Stimulated activated CD4-positive, alpha-beta T cell treated with anti-CD3 and anti-CD28 coated beads, Interleukin-4, amount 100 ng/mL, for 24 hours (primary cell): ENCODE data around the gene HOXA10.

Experiments used
- DNase-seq: peaks from one replicate; pipeline ENCODE4 v3.0.0-alpha.2; 2020

The HOXA10 gene

GRCh38 chr7:27173956-27174873, at the start of gene HOXA10:
TSS of gene HOXA10 (minus strand) at chr7:27174320. CDS start at chr7:27174306, 14 bp downstream.
- DNase-seq = no peak

- no peak for DNase-seq
These were observed 47.2 kb upstream of the HOXA10 start for GRCh38 chr7:27221201-27221797.

- no peak for DNase-seq
These were observed 46.4 kb upstream of the HOXA10 start for GRCh38 chr7:27220440-27220955.

- no peak for DNase-seq
These were observed 45.7 kb upstream of the HOXA10 start for GRCh38 chr7:27219821-27220220.

- DNase-seq = no peak
These were observed 43.8 kb upstream of the HOXA10 start for GRCh38 chr7:27217951-27218350.

- DNase-seq = no peak
These were observed 41.2 kb upstream of the HOXA10 start for GRCh38 chr7:27215356-27215755.

GRCh38 chr7:27214239-27214950, 40.3 kb upstream of the HOXA10 start:
- DNase-seq = no peak

GRCh38 chr7:27213433-27214238, 39.5 kb upstream of the HOXA10 start:
- DNase-seq = no peak

- DNase-seq = no peak
These were observed 38.6 kb upstream of the HOXA10 start for GRCh38 chr7:27212497-27213432.

- no peak for DNase-seq
These were observed 37.7 kb upstream of the HOXA10 start for GRCh38 chr7:27211764-27212204.

GRCh38 chr7:27211084-27211446, 36.9 kb upstream of the HOXA10 start:
- DNase-seq = no peak

- peak; percentile 49 for DNase-seq
These were observed 36.4 kb upstream of the HOXA10 start for GRCh38 chr7:27210441-27211083.

GRCh38 chr7:27209933-27210440, 35.9 kb upstream of the HOXA10 start:
- no peak for DNase-seq

- DNase-seq = no peak
These were observed 34.9 kb upstream of the HOXA10 start for GRCh38 chr7:27208998-27209397.

GRCh38 chr7:27207348-27207985, 33.3 kb upstream of the HOXA10 start:
- DNase-seq = no peak

- DNase-seq = no peak
These were observed 31.5 kb upstream of the HOXA10 start for GRCh38 chr7:27205325-27206280.

- DNase-seq = no peak
These were observed 30.8 kb upstream of the HOXA10 start for GRCh38 chr7:27204851-27205322.

GRCh38 chr7:27203964-27204594, 30.0 kb upstream of the HOXA10 start:
- DNase-seq = no peak
